Testis (tissue), 3 donors: Measurements from ENCODE around the gene GJD4. TPM values are rescaled to one million over a fixed set of nuclear protein-coding genes. Genes with fewer than 3 reads are reported as not detected.

Source experiments
- DNase-seq: peaks from one replicate; pipeline ENCODE4 v3.0.0-alpha.2; 2019
- H3K27ac ChIP-seq, 2 donors: fragments of 200-600 bp; sonication (generic); one replicate each; pipeline ENCODE4 v1.5.1; 2019
- H3K27me3 ChIP-seq: fragments of 200-600 bp; sonication (generic); one replicate; pipeline ENCODE4 v1.5.1; 2019
- H3K36me3 ChIP-seq: fragments of 200-600 bp; sonication (generic); one replicate; pipeline ENCODE4 v1.5.1; 2017; ENCODE audit warnings: low read depth; ENCODE audit errors: missing control alignments
- H3K4me1 ChIP-seq: fragments of 200-600 bp; sonication (generic); one replicate; pipeline ENCODE4 v1.5.1; 2019
- H3K4me3 ChIP-seq, 2 donors: fragments of 200-600 bp; sonication (generic); one replicate each; pipeline ENCODE4 v1.5.1; 2017 to 2019
- H3K9me3 ChIP-seq: fragments of 200-600 bp; sonication (generic); one replicate; pipeline ENCODE4 v1.5.1; 2017
- POLR2A ChIP-seq: fragments of 450-650 bp; IDR thresholded peaks from one replicate; pipeline ENCODE4 v1.6.1; 2017; ENCODE audit warnings: antibody characterized with exemption, mild to moderate bottlenecking, moderate library complexity
- WGBS, 2 donors: methylation state at CpG; one replicate each; pipeline ENCODE4 v1.1.5; 2018; 5-methylcytosine and 5-hydroxymethylcytosine counted together
- intact Hi-C: fragments of 100-400 bp; cut with DNase I; formaldehyde crosslinking; loops from one replicate; pipeline ENCODE4 v1.15.1; 2023; ENCODE audit warnings: low total_unique reads
- polyA plus RNA-seq: library from polyadenylated mRNA; stranded (reverse); fragments of 350-450 nt; fragmentation: Illumina TruSeq; extraction: RNeasy Lipid Tissue Mini Kit (QIAGEN cat#74804); gene quantifications from one replicate; pipeline ENCODE4 v1.2.3, GENCODE V29; 2014; ENCODE audit warnings: low read depth, low replicate concordance; ENCODE audit not compliant: insufficient read depth
- total RNA-seq, 2 donors: library from RNA; depleted of rRNA; stranded (reverse); fragments of >200 nt; gene quantifications; one replicate each; pipeline ENCODE4 v1.2.3, GENCODE V29; 2016
- TF ChIP-seq, protein P1 (sequence below), 3 experiments: fragments of 450-650 bp in 2 of 3; fragments of 200-600 bp in 1 of 3; sonication (generic) in 1 of 3; IDR thresholded peaks; one replicate each; pipeline ENCODE4 v1.5.1; 2016 to 2019; ENCODE audit warnings: antibody characterized with exemption in 3 of 3, mild to moderate bottlenecking in 2 of 3, moderate library complexity in 1 of 3

The GJD4 gene
- total and polyA plus RNA-seq, 3 donors from 2014 or later, result 0.31 TPM; not detected in 2

- TF ChIP-seq, protein P1, sequence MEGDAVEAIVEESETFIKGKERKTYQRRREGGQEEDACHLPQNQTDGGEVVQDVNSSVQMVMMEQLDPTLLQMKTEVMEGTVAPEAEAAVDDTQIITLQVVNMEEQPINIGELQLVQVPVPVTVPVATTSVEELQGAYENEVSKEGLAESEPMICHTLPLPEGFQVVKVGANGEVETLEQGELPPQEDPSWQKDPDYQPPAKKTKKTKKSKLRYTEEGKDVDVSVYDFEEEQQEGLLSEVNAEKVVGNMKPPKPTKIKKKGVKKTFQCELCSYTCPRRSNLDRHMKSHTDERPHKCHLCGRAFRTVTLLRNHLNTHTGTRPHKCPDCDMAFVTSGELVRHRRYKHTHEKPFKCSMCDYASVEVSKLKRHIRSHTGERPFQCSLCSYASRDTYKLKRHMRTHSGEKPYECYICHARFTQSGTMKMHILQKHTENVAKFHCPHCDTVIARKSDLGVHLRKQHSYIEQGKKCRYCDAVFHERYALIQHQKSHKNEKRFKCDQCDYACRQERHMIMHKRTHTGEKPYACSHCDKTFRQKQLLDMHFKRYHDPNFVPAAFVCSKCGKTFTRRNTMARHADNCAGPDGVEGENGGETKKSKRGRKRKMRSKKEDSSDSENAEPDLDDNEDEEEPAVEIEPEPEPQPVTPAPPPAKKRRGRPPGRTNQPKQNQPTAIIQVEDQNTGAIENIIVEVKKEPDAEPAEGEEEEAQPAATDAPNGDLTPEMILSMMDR (IDR thresholded peaks at IDR 0.05), result no peak
- TF ChIP-seq POLR2A, result no peak
- H3K9me3 ChIP-seq, result no peaks in the 10 kb centered on the region
- intact Hi-C loops, result no loop called here
- no peaks in the 10 kb centered on the region for H3K27me3 ChIP-seq
- DNase-seq, result no peak
- no peak overlapping the region for H3K4me3 ChIP-seq
- H3K4me1 ChIP-seq, result no peaks in the 10 kb centered on the region
- no peak overlapping the region for H3K27ac ChIP-seq
- no peaks in the 10 kb centered on the region for H3K36me3 ChIP-seq
- 54 to 70% methylated on average over 7 of the region's 7 CpGs for WGBS, 2 donors
These were observed 27.1 kb upstream of the GJD4 start for GRCh38 chr10:35577926-35578617.

DNA sequence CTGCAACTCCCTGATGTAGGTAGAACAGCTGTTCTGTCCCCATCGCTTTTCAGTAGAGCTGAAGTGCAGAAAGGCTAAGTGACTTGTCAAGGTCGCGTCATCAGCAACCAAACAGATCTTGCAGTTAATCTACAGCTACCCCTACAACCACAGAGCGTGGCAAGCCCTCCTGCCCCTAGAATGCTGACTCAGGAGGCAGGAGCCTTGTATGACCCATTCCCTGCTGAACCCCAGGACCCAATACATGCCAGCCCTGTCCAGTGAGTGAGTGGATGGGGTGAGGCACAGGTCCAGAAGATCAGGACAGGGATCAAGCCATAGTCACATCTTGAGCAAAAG lies 26.6 kb upstream of the GJD4 start:
- Histone ChIP-seq H3K27me3 (no peaks in the 10 kb centered on the region), H3K4me1 (no peaks in the 10 kb centered on the region), H3K27ac (no peak overlapping the region), H3K4me3 (no peak overlapping the region), H3K36me3 (no peaks in the 10 kb centered on the region), H3K9me3 (no peaks in the 10 kb centered on the region)
- DNase-seq, result no peak
- 68 to 90% methylated on average over 4 of the region's 4 CpGs for WGBS, 2 donors
- TF ChIP-seq, protein P1 (IDR thresholded peaks at IDR 0.05), result no peak
- TF ChIP-seq POLR2A, result no peak
- intact Hi-C loops, result no loop called here

- intact Hi-C loops, result no loop called here
- 68 to 81% methylated on average over 3 of the region's 3 CpGs for WGBS, 2 donors
- Histone ChIP-seq H3K4me1 (no peaks in the 10 kb centered on the region), H3K36me3 (no peaks in the 10 kb centered on the region), H3K9me3 (no peaks in the 10 kb centered on the region), H3K4me3 (no peak overlapping the region), H3K27me3 (no peaks in the 10 kb centered on the region), H3K27ac (no peak overlapping the region)
- TF ChIP-seq, protein P1 (IDR thresholded peaks at IDR 0.05), result no peak
- no peak for TF ChIP-seq POLR2A
- no peak for DNase-seq
These were observed 26.0 kb upstream of the GJD4 start for GRCh38 chr10:35579116-35579515.

DNA sequence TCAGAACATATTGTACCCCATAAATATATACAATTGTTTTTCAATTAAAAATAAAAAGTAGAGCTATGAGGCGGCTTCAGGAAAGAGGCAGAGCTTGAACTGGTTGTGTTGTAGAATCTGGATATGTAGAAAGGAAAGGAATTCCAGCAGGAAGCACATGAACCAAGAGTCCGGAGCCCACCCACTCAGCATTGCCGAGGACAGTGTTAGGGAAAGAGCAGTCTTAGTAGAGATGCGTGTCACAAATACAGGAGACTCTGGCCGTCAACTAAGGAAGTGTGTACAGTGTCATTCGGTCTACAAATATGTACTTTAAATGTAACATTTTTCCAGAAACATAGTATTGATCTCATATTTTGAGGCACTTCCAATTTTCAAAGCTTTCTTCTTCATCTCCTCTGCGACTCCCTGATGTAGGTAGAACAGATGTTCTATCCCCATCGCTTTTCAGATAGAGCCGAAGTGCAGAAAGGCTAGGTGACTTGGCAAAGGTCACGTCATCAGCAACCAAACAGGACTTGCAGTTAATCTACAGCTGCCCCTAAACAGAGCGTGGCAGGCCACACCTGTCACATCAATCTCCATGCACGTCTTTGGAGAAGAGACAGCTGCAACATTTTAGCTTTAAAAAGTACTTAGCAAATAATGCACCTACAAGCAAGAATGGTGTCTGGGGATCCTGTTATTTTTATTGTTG lies 25.3 kb upstream of the GJD4 start:
- intact Hi-C loops, result no loop called here
- Histone ChIP-seq H3K4me3 (no peak overlapping the region), H3K36me3 (no peaks in the 10 kb centered on the region), H3K27me3 (no peaks in the 10 kb centered on the region), H3K27ac (no peak overlapping the region), H3K4me1 (no peaks in the 10 kb centered on the region), H3K9me3 (no peaks in the 10 kb centered on the region)
- no peak for DNase-seq
- 60 to 71% methylated on average over 12 of the region's 12 CpGs for WGBS, 2 donors
- no peak for TF ChIP-seq POLR2A
- TF ChIP-seq, protein P1 (IDR thresholded peaks at IDR 0.05), result no peak

DNA sequence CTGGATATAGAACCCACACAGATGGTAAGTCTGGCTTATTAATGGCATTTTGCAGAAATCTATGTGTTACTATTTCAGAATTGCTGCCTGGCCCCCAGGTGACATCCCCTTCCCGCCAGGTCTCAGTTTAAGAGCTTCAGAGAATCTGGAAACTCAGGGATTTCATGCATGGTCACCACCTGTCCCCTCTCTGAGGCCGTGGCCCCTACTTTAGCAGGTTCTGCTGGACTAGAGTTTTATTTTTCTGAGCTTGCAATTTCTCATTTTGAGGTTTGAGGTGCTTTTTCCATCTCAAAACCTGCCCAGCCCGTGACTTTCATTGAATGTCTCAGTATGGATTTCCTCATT lies 24.7 kb upstream of the GJD4 start:
- intact Hi-C loops, result no loop called here

More for the DNA sequence above, 24.7 kb upstream of the GJD4 start:
- no peak for DNase-seq
- 95 to 100% methylated on average over 3 of the region's 3 CpGs for WGBS, 2 donors
- Histone ChIP-seq H3K27ac (no peak overlapping the region), H3K36me3 (no peaks in the 10 kb centered on the region), H3K9me3 (no peaks in the 10 kb centered on the region), H3K27me3 (no peaks in the 10 kb centered on the region), H3K4me1 (no peaks in the 10 kb centered on the region), H3K4me3 (no peak overlapping the region)
- TF ChIP-seq, protein P1 (IDR thresholded peaks at IDR 0.05), result no peak
- TF ChIP-seq POLR2A, result no peak
